OCI-LY3 (cell line): ENCODE results near the gene DHX57.
A peak's percentile ranks its signal among the peaks of the same experiment; 100 is the strongest.

Experiments
- H2AFZ ChIP-seq: fragments of 200-600, 300-600 bp; shearing (Covaris generic); 2 replicates; pipeline ENCODE4 v1.6.0; 2014; ENCODE audit warnings: antibody characterized with exemption, low read depth, low read length
- H3K27ac ChIP-seq: fragments of 200-600, 300-600 bp; sonication (generic); 2 replicates; pipeline ENCODE4 v1.5.1; 2014; ENCODE audit warnings: mild to moderate bottlenecking, low read length, moderate library complexity, mixed read lengths
- H3K27me3 ChIP-seq: fragments of 200-600, 300-600 bp; sonication (generic); 2 replicates; pipeline ENCODE4 v1.6.1; 2014; ENCODE audit warnings: low read depth, low read length, mixed read lengths
- H3K36me3 ChIP-seq: fragments of 200-600, 300-600 bp; sonication (generic); replicated peaks from 2 replicates; pipeline ENCODE3; 2014; ENCODE audit warnings: low read depth, low read length, mixed read lengths
- H3K4me1 ChIP-seq: fragments of 300-600, 200-600 bp; sonication (generic); 2 replicates; pipeline ENCODE4 v1.6.1; 2014; ENCODE audit warnings: low read length, mixed read lengths
- H3K4me2 ChIP-seq: fragments of 200-600, 300-600 bp; sonication (generic); 2 replicates; pipeline ENCODE4 v1.6.1; 2014; ENCODE audit warnings: low read length, mixed read lengths
- H3K4me3 ChIP-seq: fragments of 300-600, 200-600 bp; sonication (generic); 2 replicates; pipeline ENCODE4 v1.5.1; 2014; ENCODE audit warnings: antibody characterized with exemption, mild to moderate bottlenecking, low read length, moderate library complexity
- H3K79me2 ChIP-seq: fragments of 300-600, 200-600 bp; shearing (Covaris generic); 2 replicates; pipeline ENCODE4 v1.6.1; 2014; ENCODE audit warnings: mild to moderate bottlenecking, low read length, mixed read lengths
- H3K9ac ChIP-seq: fragments of 300-600, 200-600 bp; shearing (Covaris generic); 2 replicates; pipeline ENCODE4 v1.6.0; 2014; ENCODE audit warnings: mild to moderate bottlenecking, low read length, moderate library complexity
- H3K9me3 ChIP-seq: fragments of 200-600, 300-600 bp; shearing (Covaris generic); 2 replicates; pipeline ENCODE4 v1.6.1; 2014; ENCODE audit warnings: low read length, mixed read lengths; ENCODE audit not compliant: insufficient read depth
- H4K20me1 ChIP-seq: fragments of 200-600, 300-600 bp; sonication (generic); 2 replicates; pipeline ENCODE4 v1.6.1; 2016; ENCODE audit warnings: low read length, mixed read lengths; ENCODE audit not compliant: insufficient read depth
- EZH2phosphoT487 ChIP-seq: fragments of 200-600 bp; shearing (Covaris generic); IDR thresholded peaks from 2 replicates; pipeline ENCODE4 v1.6.1; 2018; ENCODE audit warnings: antibody characterized with exemption, mixed run types, low read depth
- TF ChIP-seq, protein P1 (sequence below): fragments of 200-600, 300-600 bp; sonication (generic); IDR thresholded peaks from 2 replicates; pipeline ENCODE4 v1.5.1; 2014; ENCODE audit warnings: antibody characterized with exemption, low read length, low read depth

The DHX57 gene

DNA sequence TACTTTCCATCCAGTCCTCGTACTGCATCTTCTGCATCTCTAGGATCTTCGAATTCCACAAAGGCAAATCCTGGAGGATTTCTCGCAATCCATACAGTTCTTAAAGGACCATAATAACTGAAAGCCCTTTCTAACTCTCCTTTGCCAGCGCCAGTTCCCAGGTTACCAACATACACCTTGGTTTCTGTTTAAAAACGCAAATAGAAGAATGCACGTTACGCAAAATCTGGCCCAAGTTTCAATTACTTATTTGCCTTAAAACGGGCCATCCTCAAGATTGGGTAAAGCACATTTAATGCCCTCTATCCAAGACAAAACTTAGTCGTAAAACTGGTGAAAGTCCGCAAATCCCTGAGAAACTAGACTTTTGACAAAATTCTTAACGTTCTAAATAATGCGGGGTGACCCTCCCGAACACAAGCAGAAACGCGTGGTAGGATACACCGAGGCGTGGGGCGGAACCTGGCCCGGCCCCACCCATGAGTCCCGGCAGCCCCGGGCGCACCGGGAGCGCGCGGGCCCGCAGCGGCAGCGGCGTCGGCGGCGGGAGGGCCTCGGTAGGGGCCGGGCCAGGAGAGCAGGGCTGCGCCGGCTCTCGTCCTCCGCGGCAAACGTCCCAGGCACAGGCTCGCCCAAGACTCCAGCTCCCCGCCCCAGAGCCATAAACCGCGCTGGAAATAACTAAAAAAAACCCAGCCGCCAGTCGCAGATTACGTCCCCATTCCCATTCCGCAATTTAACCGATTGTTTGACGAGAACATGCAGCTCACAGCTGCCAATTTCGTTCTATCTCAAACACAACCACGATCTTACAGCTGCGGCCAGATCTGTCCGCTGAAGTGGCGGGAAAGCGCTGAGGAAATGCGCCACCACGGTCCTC, 125.5 kb downstream of the DHX57 start:
- TF ChIP-seq, protein P1, sequence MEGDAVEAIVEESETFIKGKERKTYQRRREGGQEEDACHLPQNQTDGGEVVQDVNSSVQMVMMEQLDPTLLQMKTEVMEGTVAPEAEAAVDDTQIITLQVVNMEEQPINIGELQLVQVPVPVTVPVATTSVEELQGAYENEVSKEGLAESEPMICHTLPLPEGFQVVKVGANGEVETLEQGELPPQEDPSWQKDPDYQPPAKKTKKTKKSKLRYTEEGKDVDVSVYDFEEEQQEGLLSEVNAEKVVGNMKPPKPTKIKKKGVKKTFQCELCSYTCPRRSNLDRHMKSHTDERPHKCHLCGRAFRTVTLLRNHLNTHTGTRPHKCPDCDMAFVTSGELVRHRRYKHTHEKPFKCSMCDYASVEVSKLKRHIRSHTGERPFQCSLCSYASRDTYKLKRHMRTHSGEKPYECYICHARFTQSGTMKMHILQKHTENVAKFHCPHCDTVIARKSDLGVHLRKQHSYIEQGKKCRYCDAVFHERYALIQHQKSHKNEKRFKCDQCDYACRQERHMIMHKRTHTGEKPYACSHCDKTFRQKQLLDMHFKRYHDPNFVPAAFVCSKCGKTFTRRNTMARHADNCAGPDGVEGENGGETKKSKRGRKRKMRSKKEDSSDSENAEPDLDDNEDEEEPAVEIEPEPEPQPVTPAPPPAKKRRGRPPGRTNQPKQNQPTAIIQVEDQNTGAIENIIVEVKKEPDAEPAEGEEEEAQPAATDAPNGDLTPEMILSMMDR, result no peak
- TF ChIP-seq EZH2phosphoT487, result no peak
- peaks cover 50% of the 10 kb centered on the region for H4K20me1 ChIP-seq
- H3K36me3 ChIP-seq, result peaks cover 52% of the 10 kb centered on the region
- peak overlapping the region; percentile 95 for H3K4me2 ChIP-seq
- peaks cover 67% of the 10 kb centered on the region for H3K79me2 ChIP-seq
- H3K4me3 ChIP-seq, result peak overlapping the region; percentile 92
- no peak overlapping the region for H2AFZ ChIP-seq
- no peaks in the 10 kb centered on the region for H3K9me3 ChIP-seq
- no peaks in the 10 kb centered on the region for H3K27me3 ChIP-seq
- H3K27ac ChIP-seq, result peak overlapping the region; percentile 86
- peaks cover 48% of the 10 kb centered on the region for H3K4me1 ChIP-seq
- H3K9ac ChIP-seq, result peak overlapping the region; percentile 97

DNA sequence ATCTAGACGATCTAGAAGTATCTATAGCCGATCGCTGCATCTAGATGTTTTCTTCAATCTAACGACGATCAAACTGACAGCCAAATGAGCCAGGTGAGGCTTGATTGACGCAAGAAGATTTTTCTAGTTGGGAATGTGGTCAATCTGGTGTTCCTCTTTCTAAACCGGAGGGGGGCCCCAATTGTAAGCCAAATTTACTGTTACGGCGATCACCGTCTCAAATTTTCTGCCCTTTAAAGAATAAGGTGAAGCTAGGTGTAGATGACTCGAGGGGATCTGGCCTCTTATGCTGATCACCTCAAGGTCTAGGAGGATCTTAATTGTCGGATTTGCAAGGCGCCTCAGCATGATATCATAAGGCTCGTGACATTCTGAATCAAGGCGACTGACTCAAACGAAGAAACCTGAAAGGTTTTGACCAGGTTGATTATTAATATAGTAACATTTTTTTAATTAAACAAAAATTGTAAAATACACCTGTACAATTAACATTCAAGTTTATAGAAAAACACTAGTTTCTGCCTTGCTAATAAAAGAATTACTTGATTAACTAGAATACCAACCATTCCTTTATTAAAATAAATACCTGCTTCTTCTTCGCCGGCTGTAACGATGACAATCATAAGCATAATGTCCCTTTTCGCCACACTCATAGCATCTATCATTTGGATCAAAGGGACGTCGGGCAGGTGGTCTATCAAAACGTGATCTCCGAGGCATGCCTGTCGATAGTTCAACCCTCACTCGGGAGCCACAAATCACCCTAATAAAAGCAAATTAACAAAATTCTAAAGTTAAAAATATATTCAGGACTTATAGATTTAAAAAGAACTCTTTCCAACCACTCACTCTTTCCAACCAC, 126.6 kb downstream of the DHX57 start:
- TF ChIP-seq EZH2phosphoT487, result no peak
- TF ChIP-seq, protein P1, result no peak
- peaks cover 78% of the 10 kb centered on the region for H3K79me2 ChIP-seq

DNA sequence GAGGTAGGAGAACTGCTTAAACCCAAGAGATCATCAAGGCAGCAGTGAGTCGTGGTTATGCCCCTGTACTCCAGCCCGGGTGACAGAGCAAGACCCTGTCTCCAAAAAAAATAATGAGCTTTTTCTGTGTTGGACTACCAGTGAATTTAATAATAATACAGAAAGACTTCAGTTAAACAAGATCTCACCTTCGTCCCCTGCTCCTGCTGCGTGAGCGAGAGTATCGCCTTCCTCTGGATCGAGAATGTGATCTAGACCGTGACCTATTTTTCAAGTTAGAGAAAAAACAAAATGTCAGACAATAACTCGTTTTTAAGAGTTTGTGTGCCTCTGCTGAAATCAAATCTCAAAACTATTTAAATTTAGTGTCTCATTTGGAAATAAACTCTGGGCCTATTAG, 127.3 kb downstream of the DHX57 start:
- Histone ChIP-seq H3K27me3 (no peaks in the 10 kb centered on the region), H3K79me2 (peaks cover 86% of the 10 kb centered on the region), H3K4me3 (peak overlapping the region; percentile 92; the same call in 1 of the 2 replicates), H3K4me2 (peak overlapping the region; percentile 95), H3K36me3 (peaks cover 71% of the 10 kb centered on the region), H2AFZ (no peak overlapping the region), H3K9ac (peak overlapping the region; percentile 12; the same call in 1 of the 2 replicates), H3K9me3 (no peaks in the 10 kb centered on the region), H3K4me1 (peaks cover 38% of the 10 kb centered on the region), H3K27ac (peak overlapping the region; percentile 86), H4K20me1 (peaks cover 69% of the 10 kb centered on the region)
- TF ChIP-seq, protein P1, result no peak
- no peak for TF ChIP-seq EZH2phosphoT487

More for the DNA sequence above, 126.6 kb downstream of the DHX57 start:
- H3K4me2 ChIP-seq, result peak overlapping the region; percentile 95
- H3K36me3 ChIP-seq, result peaks cover 63% of the 10 kb centered on the region
- H3K4me1 ChIP-seq, result peaks cover 44% of the 10 kb centered on the region
- peak overlapping the region; percentile 92 for H3K4me3 ChIP-seq
- H3K9me3 ChIP-seq, result no peaks in the 10 kb centered on the region
- H3K27ac ChIP-seq, result peak overlapping the region; percentile 86
- peak overlapping the region; percentile 97 for H3K9ac ChIP-seq
- peaks cover 61% of the 10 kb centered on the region for H4K20me1 ChIP-seq
- no peaks in the 10 kb centered on the region for H3K27me3 ChIP-seq
- no peak overlapping the region for H2AFZ ChIP-seq
